Right cardiac atrium (tissue), 5 donors: ENCODE measurements around the gene ADCYAP1. TPM values are rescaled to one million over a fixed set of nuclear protein-coding genes. Genes with fewer than 3 reads are reported as not detected.
A peak's percentile ranks its signal among the peaks of the same experiment; 100 is the strongest.

Source experiments
- ATAC-seq, 2 donors: fragments of 200-7000 bp; cut with Tn5 transposase; one replicate each; pipeline versions ENCODE4 v1.8.0 to v1.9.1; 2020; ENCODE audit warnings: moderate library complexity in 2 of 2, mild to moderate bottlenecking in 1 of 2
- DNase-seq, 3 donors: peaks; one replicate each; pipeline ENCODE4 v3.0.0-alpha.2; 2020
- H3K27ac ChIP-seq: one replicate; pipeline ENCODE4 v1.5.1; 2013; ENCODE audit warnings: mild to moderate bottlenecking, low read length, control low read depth, moderate library complexity
- H3K27me3 ChIP-seq: one replicate; pipeline ENCODE4 v1.6.1; 2013; ENCODE audit not compliant: control insufficient read depth, insufficient read depth
- H3K4me1 ChIP-seq: one replicate; pipeline ENCODE4 v1.6.1; 2013; ENCODE audit warnings: low read length; ENCODE audit not compliant: control insufficient read depth, insufficient read depth
- H3K4me3 ChIP-seq: one replicate; pipeline ENCODE4 v1.5.1; 2013; ENCODE audit warnings: low read length, control low read depth
- H3K9me3 ChIP-seq: one replicate; pipeline ENCODE4 v1.6.1; 2013; ENCODE audit warnings: low read length; ENCODE audit not compliant: control insufficient read depth
- WGBS: extraction: QIAGEN DNeasy Blood & Tissue Kit; methylation state at CpG from one replicate; pipeline ENCODE4 v1.1.7; 2013; 5-methylcytosine and 5-hydroxymethylcytosine counted together
- intact Hi-C, 4 donors: fragments of 100-400 bp; cut with DNase I; formaldehyde crosslinking; loops; one replicate each; pipeline versions ENCODE4 v1.11.0 to v1.14.0; 2022 to 2023
- polyA plus RNA-seq: library from polyadenylated mRNA; stranded (reverse); fragments of 200-250 nt; gene quantifications from one replicate; pipeline ENCODE4 v1.2.3, GENCODE V29; 2013
- total RNA-seq, 4 donors: library from RNA; stranded (reverse); fragmentation: NEBNext Ultra II Directional; extraction: Animal tissue kit (Norgen Biotek cat#: 25700); gene quantifications; one replicate each; pipeline ENCODE4 v1.2.1, GENCODE V29; 2021
- donor health status: healthy with polysubstance abuse.
- donor health status: DM: no; HTN: yes; CAD: no.
- donor health status: DM: no; HTN: no; CAD: no.
- donor health status: DM: no; HTN: yes; CAD: no; lungs with severe emphysema.
- donor health status: DM: yes; HTN: yes; CAD: no.

ADCYAP1 gene
- total and polyA plus RNA-seq, 5 donors = 0.02 to 0.40 (median 0.33) TPM; not detected in 2

DNA sequence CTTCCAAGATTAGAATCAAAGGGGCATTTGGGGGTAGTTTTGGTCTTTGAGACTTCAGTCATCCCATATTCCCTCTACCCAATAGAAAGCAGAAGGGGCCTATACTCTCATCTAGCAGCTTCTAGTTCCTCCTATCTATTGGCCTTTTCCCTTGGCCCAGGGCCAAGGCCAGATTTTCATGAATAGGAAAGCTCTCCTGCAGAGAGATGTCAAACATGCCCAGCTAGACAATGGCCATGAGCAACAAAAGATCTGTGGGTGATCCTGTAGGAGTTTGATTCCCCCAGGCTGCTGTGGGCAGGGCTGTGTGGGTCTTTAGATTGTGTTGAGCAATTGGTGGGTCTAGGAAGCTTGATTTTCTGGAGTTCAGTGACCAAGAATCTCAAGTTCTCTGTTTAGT is 2.9 kb upstream of the ADCYAP1 start:
- H3K9me3 ChIP-seq = no peaks in the 10 kb centered on the region
- intact Hi-C loops = no loop called here
- H3K27me3 ChIP-seq = peaks cover 5% of the 10 kb centered on the region
- peaks cover 3% of the 10 kb centered on the region for H3K4me1 ChIP-seq
- peak in 1 of 3 donors; percentile 25 for DNase-seq
- no peak overlapping the region for H3K4me3 ChIP-seq
- ATAC-seq = no peak
- no peak overlapping the region for H3K27ac ChIP-seq

GRCh38 chr18:902229-902628 is 2.4 kb upstream of the ADCYAP1 start:
- no peak overlapping the region for H3K4me3 ChIP-seq
- WGBS = 18% methylated on average over 9 of the region's 9 CpGs
- peaks cover 5% of the 10 kb centered on the region for H3K27me3 ChIP-seq
- no peak overlapping the region for H3K27ac ChIP-seq
- ATAC-seq = no peak
- no peak for DNase-seq
- intact Hi-C loops = no loop called here
- no peaks in the 10 kb centered on the region for H3K9me3 ChIP-seq
- H3K4me1 ChIP-seq = peaks cover 6% of the 10 kb centered on the region

GRCh38 chr18:903701-904100 is 970 bp upstream of the ADCYAP1 start:
- DNase-seq (peak; percentile 44 to 80 (median 75)), ATAC-seq (no peak)
- Histone ChIP-seq H3K4me1 (peaks cover 8% of the 10 kb centered on the region), H3K27ac (no peak overlapping the region), H3K9me3 (no peaks in the 10 kb centered on the region), H3K4me3 (no peak overlapping the region), H3K27me3 (peaks cover 5% of the 10 kb centered on the region)
- intact Hi-C loops = no loop called here
- 6% methylated on average over 11 of the region's 11 CpGs for WGBS

DNA sequence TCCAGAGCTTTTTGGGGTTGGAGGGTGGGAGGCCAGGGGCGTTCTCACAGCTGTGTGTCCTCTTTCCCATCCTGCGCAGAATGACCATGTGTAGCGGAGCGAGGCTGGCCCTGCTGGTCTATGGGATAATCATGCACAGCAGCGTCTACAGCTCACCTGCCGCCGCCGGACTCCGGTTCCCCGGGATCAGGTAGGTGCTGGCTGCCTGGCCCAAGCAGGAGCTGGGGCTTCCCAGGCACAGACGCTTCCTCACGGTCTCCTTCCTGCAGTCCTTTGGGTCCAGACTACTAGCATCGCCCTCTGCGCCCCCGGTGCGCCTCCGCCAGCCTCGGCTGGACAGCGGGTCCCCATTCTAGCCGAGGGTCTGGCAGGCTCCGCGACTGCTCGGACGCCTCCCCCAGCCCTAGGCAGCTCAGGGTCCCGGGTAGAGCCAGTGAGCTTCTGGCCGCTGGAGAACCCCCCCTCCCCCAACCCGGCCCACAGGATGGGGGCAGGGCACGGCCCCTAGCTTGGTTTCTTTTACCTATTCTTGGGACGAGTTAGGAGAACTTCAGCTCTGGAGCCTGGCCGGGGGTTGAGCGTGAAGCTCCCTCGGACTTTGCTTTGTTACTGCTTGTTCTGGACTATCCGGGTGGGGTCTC is 756 bp downstream of the ADCYAP1 start:
- H3K27me3 ChIP-seq = peaks cover 5% of the 10 kb centered on the region
- H3K4me1 ChIP-seq = peaks cover 8% of the 10 kb centered on the region
- no peak overlapping the region for H3K4me3 ChIP-seq
- WGBS = 3% methylated on average over 33 of the region's 33 CpGs
- ATAC-seq (no peak), DNase-seq (no peak)
- intact Hi-C loops = loop anchor here in 1 of 4 donors (5.0 kb wide), 1 partner anchor 47 kb away; no protein-coding TSS in a partner anchor
- H3K9me3 ChIP-seq = no peaks in the 10 kb centered on the region
- H3K27ac ChIP-seq = no peak overlapping the region

GRCh38 chr18:905948-906415 is 1.3 kb downstream of the ADCYAP1 start:
- H3K4me1 ChIP-seq = peaks cover 8% of the 10 kb centered on the region
- DNase-seq (no peak), ATAC-seq (no peak)
- peaks cover 5% of the 10 kb centered on the region for H3K27me3 ChIP-seq
- no peak overlapping the region for H3K4me3 ChIP-seq
- H3K27ac ChIP-seq = no peak overlapping the region
- intact Hi-C loops = loop anchor here in 1 of 4 donors (5.0 kb wide), 1 partner anchor 46 kb away; no protein-coding TSS in a partner anchor
- WGBS = 2% methylated on average over 26 of the region's 26 CpGs
- no peaks in the 10 kb centered on the region for H3K9me3 ChIP-seq

- H3K27ac ChIP-seq = no peak overlapping the region
- peaks cover 2% of the 10 kb centered on the region for H3K27me3 ChIP-seq
- intact Hi-C loops = loop anchor here in 1 of 4 donors (5.0 kb wide), 1 partner anchor 46 kb away; no protein-coding TSS in a partner anchor
- no peaks in the 10 kb centered on the region for H3K9me3 ChIP-seq
- ATAC-seq (no peak), DNase-seq (no peak)
- H3K4me1 ChIP-seq = peaks cover 8% of the 10 kb centered on the region
- 3% methylated on average over 47 of the region's 47 CpGs for WGBS
- peak overlapping the region; percentile 40 for H3K4me3 ChIP-seq
These were observed 1.9 kb downstream of the ADCYAP1 start for GRCh38 chr18:906416-907114.

GRCh38 chr18:907115-907884 is 2.6 kb downstream of the ADCYAP1 start:
- H3K27ac ChIP-seq = no peak overlapping the region
- no peaks in the 10 kb centered on the region for H3K27me3 ChIP-seq
- intact Hi-C loops = loop anchor here in 1 of 4 donors (5.0 kb wide), 1 partner anchor 45 kb away; no protein-coding TSS in a partner anchor
- DNase-seq = peak; percentile 18 to 56 (median 52)
- 1% methylated on average over 75 of the region's 75 CpGs for WGBS
- peaks cover 8% of the 10 kb centered on the region for H3K4me1 ChIP-seq
- no peaks in the 10 kb centered on the region for H3K9me3 ChIP-seq
- peak overlapping the region; percentile 40 for H3K4me3 ChIP-seq
- peak; percentile 67 to 82 for ATAC-seq

DNA sequence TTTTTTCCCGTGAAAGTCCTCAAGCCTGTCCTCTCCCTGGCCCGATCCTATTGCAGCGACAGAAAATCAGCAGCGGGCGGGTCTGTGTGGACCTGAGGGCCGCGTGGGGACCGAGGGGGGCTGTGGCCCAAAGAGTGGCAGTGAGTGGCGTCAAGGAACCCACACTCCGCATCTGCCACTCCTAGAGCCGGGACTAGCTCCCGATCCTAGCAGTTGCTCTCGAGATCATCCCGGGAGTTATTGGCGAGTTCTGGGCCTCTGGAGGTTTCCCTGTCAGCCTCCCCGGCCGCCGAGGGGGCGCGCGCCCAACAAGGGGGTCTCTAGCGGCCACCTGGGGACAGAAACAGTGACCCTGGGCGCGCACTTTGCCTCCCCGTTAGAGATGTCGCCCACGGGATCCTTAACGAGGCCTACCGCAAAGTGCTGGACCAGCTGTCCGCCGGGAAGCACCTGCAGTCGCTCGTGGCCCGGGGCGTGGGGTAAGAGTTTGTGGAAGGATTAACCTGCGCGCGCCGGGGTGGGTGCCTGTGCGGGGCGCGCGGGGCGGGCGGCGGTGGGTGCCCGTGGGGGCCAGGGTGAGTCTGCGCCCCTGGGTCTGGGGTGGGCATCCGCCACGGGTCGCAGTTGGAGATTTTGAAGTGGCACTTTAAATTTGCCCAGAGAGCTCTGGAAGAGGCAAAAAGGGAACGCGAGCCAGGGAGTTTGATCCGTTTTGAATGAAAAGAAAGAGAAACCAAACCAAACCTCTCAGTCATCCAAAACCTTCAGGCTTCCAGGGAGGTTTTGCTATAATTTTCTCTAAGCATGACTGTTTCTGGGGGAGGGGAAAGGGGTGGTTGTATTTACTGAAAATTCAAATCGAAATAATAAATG is 3.5 kb downstream of the ADCYAP1 start:
- H3K4me3 ChIP-seq = peak overlapping the region; percentile 40
- ATAC-seq = peak in 1 of 2 donors; percentile 33
- WGBS = 3% methylated on average over 55 of the region's 55 CpGs
- no peaks in the 10 kb centered on the region for H3K27me3 ChIP-seq
- peak in 1 of 3 donors; percentile 47 for DNase-seq
- intact Hi-C loops = loop anchor here in 1 of 4 donors (5.0 kb wide), 1 partner anchor 44 kb away; no protein-coding TSS in a partner anchor
- no peak overlapping the region for H3K27ac ChIP-seq
- peaks cover 8% of the 10 kb centered on the region for H3K4me1 ChIP-seq
- no peaks in the 10 kb centered on the region for H3K9me3 ChIP-seq

GRCh38 chr18:908758-909724 is 4.4 kb downstream of the ADCYAP1 start:
- H3K27me3 ChIP-seq = peaks cover 3% of the 10 kb centered on the region
- peaks cover 8% of the 10 kb centered on the region for H3K4me1 ChIP-seq
- ATAC-seq = no peak
- peak in 1 of 3 donors; percentile 45 for DNase-seq
- no peaks in the 10 kb centered on the region for H3K9me3 ChIP-seq
- WGBS = 3% methylated on average over 69 of the region's 69 CpGs
- peak overlapping the region; percentile 40 for H3K4me3 ChIP-seq
- H3K27ac ChIP-seq = no peak overlapping the region
- intact Hi-C loops = loop anchor here in 1 of 4 donors (5.0 kb wide), 1 partner anchor 43 kb away; no protein-coding TSS in a partner anchor
